Right forelimb (tissue), 1 donor: Measurements from ENCODE around the gene C22orf15.
"Not testable (repeated sequence)": the region's sequence is repeated elsewhere in the genome, so short reads cannot be mapped to it uniquely, and the experiment has no call there.

Source experiments
- DNase-seq: peaks from one replicate; pipeline ENCODE4 v3.0.0-alpha.2; 2018

The C22orf15 gene

GRCh38 chr22:23762842-23763578 is at the start of gene C22orf15:
Gene C22orf15, plus strand, starts transcription at chr22:23762990. Its CDS starts 317 bp downstream, at chr22:23763307.
- DNase-seq: no peak

GRCh38 chr22:23713696-23714595 is 48.8 kb upstream of the C22orf15 start:
- DNase-seq: no peak

GRCh38 chr22:23714596-23715578 is 47.9 kb upstream of the C22orf15 start:
- no peak for DNase-seq

- no peak for DNase-seq
Measured at GRCh38 chr22:23715806-23716375, 46.9 kb upstream of the C22orf15 start.

- DNase-seq: peak; percentile 92
Measured at GRCh38 chr22:23716811-23717801, 45.7 kb upstream of the C22orf15 start.

- no peak for DNase-seq
Measured at GRCh38 chr22:23718371-23719165, 44.2 kb upstream of the C22orf15 start.

- no peak for DNase-seq
Measured at GRCh38 chr22:23720855-23721254, 41.9 kb upstream of the C22orf15 start.

- no peak for DNase-seq
Measured at GRCh38 chr22:23722160-23722559, 40.6 kb upstream of the C22orf15 start.

- DNase-seq: no peak
Measured at GRCh38 chr22:23722724-23723123, 40.1 kb upstream of the C22orf15 start.

- DNase-seq: not testable (repeated sequence)
Measured at GRCh38 chr22:23728108-23728507, 34.7 kb upstream of the C22orf15 start.

GRCh38 chr22:23737696-23738095 is 25.1 kb upstream of the C22orf15 start:
- no peak for DNase-seq

- DNase-seq: no peak
Measured at GRCh38 chr22:23742505-23743264, 20.1 kb upstream of the C22orf15 start.

GRCh38 chr22:23743303-23743705 is 19.5 kb upstream of the C22orf15 start:
- DNase-seq: peak; percentile 81

- DNase-seq: no peak
Measured at GRCh38 chr22:23744001-23744400, 18.8 kb upstream of the C22orf15 start.

GRCh38 chr22:23744485-23744884 is 18.3 kb upstream of the C22orf15 start:
- DNase-seq: no peak

- DNase-seq: no peak
Measured at GRCh38 chr22:23745791-23746190, 17.0 kb upstream of the C22orf15 start.

GRCh38 chr22:23749841-23750301 is 12.9 kb upstream of the C22orf15 start:
- peak; percentile 68 for DNase-seq

- peak; percentile 64 for DNase-seq
Measured at GRCh38 chr22:23750367-23750713, 12.4 kb upstream of the C22orf15 start.

GRCh38 chr22:23750714-23751440 is 11.9 kb upstream of the C22orf15 start, which contains the start of gene ZNF70:
Gene ZNF70, minus strand, starts transcription at chr22:23751112. Its CDS starts 5,972 bp downstream, at chr22:23745140.
- DNase-seq: peak; percentile 92
